A549 (cell line): Measurements from ENCODE around the gene METTL17. TPM values are rescaled to one million over a fixed set of nuclear protein-coding genes. Genes with fewer than 3 reads are reported as not detected.

ENCODE experiments used
- ATAC-seq, 2 experiments: fragments of 200-7000 bp in 1 of 2; fragments of >200 bp in 1 of 2; cut with Nextera tagmentation in 1 of 2; cut with Tn5 transposase in 1 of 2; 3 replicates each; pipeline versions ENCODE4 v1.8.0 to v1.9.1; 2018 to 2020; ENCODE audit warnings: mild to moderate bottlenecking in 1 of 2, moderate library complexity in 1 of 2
- CTCF ChIA-PET: fragments of 300-600 bp; sonication (Branson Sonifier 250); formaldehyde crosslinking; extraction: SDS; loops from one replicate; lab custom pipeline; 2021; ENCODE audit warnings: antibody characterized with exemption, inconsistent platforms; lab: Yijun Ruan, JAX
- POLR2A ChIA-PET: fragments of 350-600 bp; formaldehyde crosslinking; extraction: SDS; loops from one replicate; lab custom pipeline; 2021; ENCODE audit warnings: antibody characterized with exemption, inconsistent platforms; lab: Yijun Ruan, JAX
- DNase-seq, 2 experiments: peaks; one replicate each; pipeline versions ENCODE4 v3.0.0 to v3.0.0-alpha.2; 2011 to 2016; ENCODE audit warnings: low read depth in 1 of 2, low spot score in 1 of 2
- FAIRE-seq: peaks from 2 replicates; lab custom pipeline; 2011; peaks lifted over from hg19 to GRCh38; lab: Jason Lieb, UNC
- H3K27ac ChIP-seq, 2 experiments: fragments of >200 bp; sonication (Bioruptor Twin); formaldehyde crosslinking; 3 replicates each; pipeline ENCODE4 v1.5.1; 2016 to 2017
- H3K4me1 ChIP-seq: fragments of >200 bp; sonication (Bioruptor Twin); formaldehyde crosslinking; 3 replicates; pipeline ENCODE4 v1.6.1; 2016
- H3K4me2 ChIP-seq: fragments of >200 bp; sonication (Bioruptor Twin); formaldehyde crosslinking; 3 replicates; pipeline ENCODE4 v1.6.1; 2016
- H3K4me3 ChIP-seq: fragments of >200 bp; sonication (Bioruptor Twin); formaldehyde crosslinking; 3 replicates; pipeline ENCODE4 v1.5.1; 2016
- H3K9me3 ChIP-seq: fragments of >200 bp; sonication (Bioruptor Twin); formaldehyde crosslinking; 3 replicates; pipeline ENCODE4 v1.6.1; 2016
- ATOH8 ChIP-seq: fragments of 250-450 bp; sonication (Bioruptor Pico); IDR thresholded peaks from 2 replicates; pipeline ENCODE4 v1.5.0; 2020; ENCODE audit warnings: low read depth, mild to moderate bottlenecking, moderate library complexity
- BHLHE40 ChIP-seq: IDR thresholded peaks from 2 replicates; pipeline ENCODE4 v1.6.1; 2012; ENCODE audit warnings: low read depth, low read length, inconsistent platforms
- EHF ChIP-seq: fragments of 250-450 bp; sonication (Bioruptor Pico); IDR thresholded peaks from 2 replicates; pipeline ENCODE4 v1.5.0; 2020; ENCODE audit warnings: mild to moderate bottlenecking
- ELK1 ChIP-seq: fragments of 150-350 bp; IDR thresholded peaks from 2 replicates; pipeline ENCODE4 v1.6.1; 2014; ENCODE audit warnings: low read depth, mild to moderate bottlenecking, low read length
- EP300 ChIP-seq, 2 experiments: fragments of >200 bp; sonication (Bioruptor Twin); formaldehyde crosslinking; IDR thresholded peaks; 2 replicates in 1 of 2; 3 replicates in 1 of 2; pipeline ENCODE4 v1.6.1; 2016 to 2017
- FOXS1 ChIP-seq: fragments of 250-450 bp; sonication (Bioruptor Pico); IDR thresholded peaks from 2 replicates; pipeline ENCODE4 v1.5.0; 2020; ENCODE audit warnings: mild to moderate bottlenecking, moderate library complexity
- KDM1A ChIP-seq: fragments of 200-600 bp; sonication (generic); IDR thresholded peaks from 2 replicates; pipeline ENCODE4 v1.6.1; 2016; ENCODE audit warnings: low read depth, mild to moderate bottlenecking
- KDM5A ChIP-seq: fragments of 200-600 bp; sonication (generic); IDR thresholded peaks from 2 replicates; pipeline ENCODE4 v1.6.1; 2016; ENCODE audit warnings: antibody characterized with exemption, mild to moderate bottlenecking
- MYC ChIP-seq: IDR thresholded peaks from 2 replicates; pipeline ENCODE4 v1.6.1; 2012; ENCODE audit warnings: mild to moderate bottlenecking, inconsistent platforms, low read length, improper control_type of control experiment, borderline replicate concordance
- NFE2L2 ChIP-seq: fragments of 150-350 bp; conservative IDR thresholded peaks from 2 replicates; pipeline ENCODE4 v1.6.1; 2014; ENCODE audit warnings: low read length
- NPAS2 ChIP-seq: fragments of 250-450 bp; sonication (Bioruptor Pico); IDR thresholded peaks from 2 replicates; pipeline ENCODE4 v1.8.0; 2022; ENCODE audit warnings: mild to moderate bottlenecking, moderate library complexity, borderline replicate concordance
- RAD21 ChIP-seq, 2 experiments: fragments of >200 bp in 1 of 2; sonication (Bioruptor Twin) in 1 of 2; formaldehyde crosslinking in 1 of 2; IDR thresholded peaks in 1 of 2; conservative IDR thresholded peaks in 1 of 2; 2 replicates in 1 of 2; 3 replicates in 1 of 2; pipeline ENCODE4 v1.6.1; 2012 to 2018; ENCODE audit warnings: inconsistent platforms in 1 of 2
- RARB ChIP-seq: fragments of 250-450 bp; sonication (Bioruptor Pico); IDR thresholded peaks from 2 replicates; pipeline ENCODE4 v1.8.0; 2021; ENCODE audit warnings: mild to moderate bottlenecking, moderate library complexity
- TP53 ChIP-seq: fragments of 250-450 bp; sonication (Bioruptor Pico); IDR thresholded peaks from 2 replicates; pipeline ENCODE4 v1.5.0; 2021; ENCODE audit warnings: mild to moderate bottlenecking, moderate library complexity
- USF2 ChIP-seq: fragments of 450-650 bp; IDR thresholded peaks from 2 replicates; pipeline ENCODE4 v1.6.1; 2014; ENCODE audit warnings: antibody characterized with exemption
- ZNF302 ChIP-seq: fragments of 250-450 bp; sonication (Bioruptor Pico); IDR thresholded peaks from 2 replicates; pipeline ENCODE4 v1.9.0; 2021; ENCODE audit warnings: inconsistent platforms, mild to moderate bottlenecking, moderate library complexity
- WGBS: methylation state at CpG from one replicate; pipeline ENCODE4 v1.1.6; 2017; ENCODE audit errors: missing lambda C conversion rate; 5-methylcytosine and 5-hydroxymethylcytosine counted together
- polyA plus RNA-seq, 4 experiments: library from polyadenylated mRNA; depleted of rRNA in 3 of 4; stranded (reverse); fragments of >200 nt; fragmentation: RNase III in 1 of 4; extraction: RNeasy Plus Mini Kit Qiagen cat#74134 plus additional on column Dnase treatment in 1 of 4; gene quantifications; 2 replicates in 3 of 4; 3 replicates in 1 of 4; pipeline ENCODE4 v1.2.3, GENCODE V29; 2011 to 2017

The METTL17 gene
- polyA plus RNA-seq, 2 of the 4 experiments (the other 2 are of a cell fraction) = 81.4 to 116 TPM

GRCh38 chr14:21026274-21026987, 36.7 kb downstream of the METTL17 start:
- Histone ChIP-seq H3K9me3 (no peaks in the 10 kb centered on the region), H3K4me3 (no peak overlapping the region), H3K4me2 (no peak overlapping the region), H3K27ac (no peak overlapping the region), H3K4me1 (0 out of 3 replicates have a peak, but pooled peaks cover 3% of the 10 kb centered on the region)
- 80% methylated on average over 5 of the region's 7 CpGs for WGBS
- DNase-seq (no peak), ATAC-seq (no peak), FAIRE-seq (no peak)
- no peak for TF ChIP-seq EP300 (IDR thresholded peaks at IDR 0.05)
- no peak for TF ChIP-seq EHF (CRISPR knock-in tag)
- POLR2A ChIA-PET = no interaction called here
- CTCF ChIA-PET = interaction anchor here (0.9 to 12.5 kb wide), 8 partner anchors 9 to 614 kb away, joined by 3 to 210 read pairs (median 6); no protein-coding TSS in a partner anchor

GRCh38 chr14:21026988-21027315, 37.2 kb downstream of the METTL17 start:
- WGBS = 60% methylated on average over 3 of the region's 3 CpGs
- ChIA-PET CTCF (interaction anchor here (1.2 to 12.5 kb wide), 7 partner anchors 9 to 66 kb away, joined by 3 to 210 read pairs (median 8); no protein-coding TSS in a partner anchor), POLR2A (no interaction called here)
- DNase-seq (no peak), ATAC-seq (no peak)
- Histone ChIP-seq H3K9me3 (no peaks in the 10 kb centered on the region), H3K4me2 (no peak overlapping the region), H3K4me1 (0 out of 3 replicates have a peak, but pooled peaks cover 3% of the 10 kb centered on the region), H3K27ac (no peak overlapping the region), H3K4me3 (no peak overlapping the region)
- TF ChIP-seq ELK1 = no peak
- TF ChIP-seq RARB = no peak
- TF ChIP-seq EHF (CRISPR knock-in tag) = no peak
- TF ChIP-seq KDM5A = no peak
- TF ChIP-seq, all 56 proteins: peak for 0
- FAIRE-seq = no peak

GRCh38 chr14:21029917-21030316, 40.1 kb downstream of the METTL17 start, which contains the start of gene TPPP2:
Gene TPPP2 (plus strand): TSS chr14:21030217. CDS start chr14:21030582, 365 bp downstream.
- no peak within 1 kb of the TSS for H3K27ac ChIP-seq
- TF ChIP-seq USF2 (no peak), NFE2L2 (no peak), FOXS1 (CRISPR knock-in tag) (no peak), ATOH8 (no peak), ZNF302 (CRISPR knock-in tag) (no peak), RARB (no peak), NPAS2 (no peak), MYC (no peak), KDM1A (no peak), KDM5A (no peak), BHLHE40 (no peak), RAD21 (conservative IDR thresholded peaks at IDR 0.05 in 1 of 2, IDR thresholded peaks at IDR 0.05 in 1 of 2) (no peak), TP53 (CRISPR knock-in tag) (no peak)
- H3K9me3 ChIP-seq = no peaks in the 10 kb centered on the region
- ATAC-seq (no peak), FAIRE-seq (no peak), DNase-seq (no peak)
- 0 out of 3 replicates have a peak, but pooled peaks cover 3% of the 10 kb centered on the region for H3K4me1 ChIP-seq
- no peak within 1 kb of the TSS for H3K4me2 ChIP-seq
- WGBS = 81% methylated on average over 5 of the region's 5 CpGs
- POLR2A ChIA-PET = no interaction called here
- no peak within 1 kb of the TSS for H3K4me3 ChIP-seq
- CTCF ChIA-PET = interaction anchor here (0.7 to 12.5 kb wide), 5 partner anchors 10 to 332 kb away, joined by 3 to 210 read pairs (median 3); no protein-coding TSS in a partner anchor
